ENCODE results near the gene TPST1. TPM values are rescaled to one million over a fixed set of nuclear protein-coding genes. Genes with fewer than 3 reads are reported as not detected.
A peak's percentile ranks its signal among the peaks of the same experiment; 100 is the strongest.

TPST1 gene
- total RNA-seq, 1 donor from 2014 or later = 21.9 TPM

- Mint-ChIP-seq H3K27ac (ENCODE audit: unreplicated experiment) (no peak overlapping the region), H3K36me3 (ENCODE audit: low read depth) (no peaks in the 10 kb centered on the region), H3K27me3 (ENCODE audit: low read depth) (peaks cover 3% of the 10 kb centered on the region), H3K4me3 (no peak overlapping the region), H3K4me1 (no peaks in the 10 kb centered on the region), H3K9me3 (peaks cover 4% of the 10 kb centered on the region)
- no peak for DNase-seq (ENCODE audit: low read depth, low spot score)
- no peak for TF ChIP-seq CTCF (conservative IDR thresholded peaks at IDR 0.05)
Observed at GRCh38 chr7:66190504-66190857, 14.7 kb upstream of the TPST1 start.

GRCh38 chr7:66193146-66193725 lies 11.9 kb upstream of the TPST1 start:
- TF ChIP-seq CTCF (conservative IDR thresholded peaks at IDR 0.05) = no peak
- H3K27me3 Mint-ChIP-seq (ENCODE audit: low read depth) = peaks cover 3% of the 10 kb centered on the region
- DNase-seq (ENCODE audit: low read depth, low spot score) = no peak
- H3K27ac Mint-ChIP-seq (ENCODE audit: unreplicated experiment) = no peak overlapping the region
- peaks cover 2% of the 10 kb centered on the region for H3K9me3 Mint-ChIP-seq
- no peaks in the 10 kb centered on the region for H3K36me3 Mint-ChIP-seq (ENCODE audit: low read depth)
- no peaks in the 10 kb centered on the region for H3K4me1 Mint-ChIP-seq
- H3K4me3 Mint-ChIP-seq = no peak overlapping the region

GRCh38 chr7:66198469-66198868 lies 6.7 kb upstream of the TPST1 start:
- H3K4me3 Mint-ChIP-seq = no peak overlapping the region
- no peaks in the 10 kb centered on the region for H3K36me3 Mint-ChIP-seq (ENCODE audit: low read depth)
- no peak for DNase-seq (ENCODE audit: low read depth, low spot score)
- H3K27me3 Mint-ChIP-seq (ENCODE audit: low read depth) = peaks cover 13% of the 10 kb centered on the region
- no peaks in the 10 kb centered on the region for H3K9me3 Mint-ChIP-seq
- H3K4me1 Mint-ChIP-seq = no peaks in the 10 kb centered on the region
- H3K27ac Mint-ChIP-seq (ENCODE audit: unreplicated experiment) = no peak overlapping the region
- TF ChIP-seq CTCF (conservative IDR thresholded peaks at IDR 0.05) = no peak

GRCh38 chr7:66198956-66199355 lies 6.2 kb upstream of the TPST1 start:
- no peaks in the 10 kb centered on the region for H3K4me1 Mint-ChIP-seq
- peaks cover 16% of the 10 kb centered on the region for H3K27me3 Mint-ChIP-seq (ENCODE audit: low read depth)
- no peak for TF ChIP-seq CTCF (conservative IDR thresholded peaks at IDR 0.05)
- no peak for DNase-seq (ENCODE audit: low read depth, low spot score)
- no peaks in the 10 kb centered on the region for H3K9me3 Mint-ChIP-seq
- H3K4me3 Mint-ChIP-seq = no peak overlapping the region
- no peaks in the 10 kb centered on the region for H3K36me3 Mint-ChIP-seq (ENCODE audit: low read depth)
- H3K27ac Mint-ChIP-seq (ENCODE audit: unreplicated experiment) = no peak overlapping the region

GRCh38 chr7:66202441-66202840 lies 2.7 kb upstream of the TPST1 start:
- no peak for TF ChIP-seq CTCF (conservative IDR thresholded peaks at IDR 0.05)
- H3K4me1 Mint-ChIP-seq = peaks cover 19% of the 10 kb centered on the region
- H3K27ac Mint-ChIP-seq (ENCODE audit: unreplicated experiment) = no peak overlapping the region
- H3K4me3 Mint-ChIP-seq = peak overlapping the region; percentile 76
- H3K36me3 Mint-ChIP-seq (ENCODE audit: low read depth) = no peaks in the 10 kb centered on the region
- no peak for DNase-seq (ENCODE audit: low read depth, low spot score)
- no peaks in the 10 kb centered on the region for H3K9me3 Mint-ChIP-seq
- peaks cover 14% of the 10 kb centered on the region for H3K27me3 Mint-ChIP-seq (ENCODE audit: low read depth)

GRCh38 chr7:66205741-66206090 lies 582 bp downstream of the TPST1 start:
- no peak for TF ChIP-seq CTCF (conservative IDR thresholded peaks at IDR 0.05)
- Mint-ChIP-seq H3K9me3 (no peaks in the 10 kb centered on the region), H3K27me3 (ENCODE audit: low read depth) (peaks cover 14% of the 10 kb centered on the region), H3K4me1 (peaks cover 24% of the 10 kb centered on the region), H3K36me3 (ENCODE audit: low read depth) (peaks cover 5% of the 10 kb centered on the region), H3K4me3 (peak overlapping the region; percentile 94), H3K27ac (ENCODE audit: unreplicated experiment) (peak overlapping the region; percentile 96)
- DNase-seq (ENCODE audit: low read depth, low spot score) = no peak

All from neural crest cell (in vitro differentiated cells).